T-helper 22 cell (primary cell): ENCODE results near the gene P2RY13.

Experiments used
- DNase-seq: peaks from one replicate; pipeline ENCODE4 v3.0.0-alpha.2; 2020; ENCODE audit warnings: low read depth

P2RY13 gene

GRCh38 chr3:151320131-151320530 lies 9.2 kb downstream of the P2RY13 start:
- no peak for DNase-seq

- no peak for DNase-seq
Observed at GRCh38 chr3:151319628-151320027, 9.7 kb downstream of the P2RY13 start.

GRCh38 chr3:151318991-151319390 lies 10.4 kb downstream of the P2RY13 start:
- no peak for DNase-seq

GRCh38 chr3:151318313-151318712 lies 11.0 kb downstream of the P2RY13 start:
- DNase-seq, result no peak

GRCh38 chr3:151316267-151316991 lies 12.9 kb downstream of the P2RY13 start, which contains the start of gene GPR87:
Gene GPR87 (minus strand): TSS chr3:151316820. CDS start chr3:151300100, 16,720 bp downstream.
- no peak for DNase-seq

GRCh38 chr3:151315846-151316245 lies 13.5 kb downstream of the P2RY13 start:
- DNase-seq, result no peak

GRCh38 chr3:151315136-151315535 lies 14.2 kb downstream of the P2RY13 start:
- no peak for DNase-seq

GRCh38 chr3:151314593-151314992 lies 14.8 kb downstream of the P2RY13 start:
- no peak for DNase-seq

GRCh38 chr3:151314137-151314536 lies 15.2 kb downstream of the P2RY13 start:
- DNase-seq, result no peak

GRCh38 chr3:151312972-151313371 lies 16.4 kb downstream of the P2RY13 start:
- no peak for DNase-seq

- DNase-seq, result no peak
Observed at GRCh38 chr3:151309566-151309965, 19.8 kb downstream of the P2RY13 start.

- no peak for DNase-seq
Observed at GRCh38 chr3:151307583-151308488, 21.5 kb downstream of the P2RY13 start.

- DNase-seq, result no peak
Observed at GRCh38 chr3:151307131-151307530, 22.2 kb downstream of the P2RY13 start.

- no peak for DNase-seq
Observed at GRCh38 chr3:151306168-151306810, 23.1 kb downstream of the P2RY13 start.

- DNase-seq, result no peak
Observed at GRCh38 chr3:151305775-151306151, 23.6 kb downstream of the P2RY13 start.

- no peak for DNase-seq
Observed at GRCh38 chr3:151305060-151305774, 24.1 kb downstream of the P2RY13 start.

- no peak for DNase-seq
Observed at GRCh38 chr3:151303751-151304150, 25.6 kb downstream of the P2RY13 start.

GRCh38 chr3:151301787-151302186 lies 27.6 kb downstream of the P2RY13 start:
- DNase-seq, result no peak

GRCh38 chr3:151300539-151300938 lies 28.8 kb downstream of the P2RY13 start:
- no peak for DNase-seq

GRCh38 chr3:151299006-151299405 lies 30.3 kb downstream of the P2RY13 start:
- no peak for DNase-seq

GRCh38 chr3:151297429-151297828 lies 31.9 kb downstream of the P2RY13 start:
- DNase-seq, result no peak

GRCh38 chr3:151296226-151296625 lies 33.1 kb downstream of the P2RY13 start:
- DNase-seq, result no peak
